HCT116 (cell line): ENCODE results near the gene CD93.

Experiments used
- EZH2 ChIP-seq: fragments of 200-600 bp; sonication (generic); IDR thresholded peaks from 2 replicates; pipeline ENCODE4 v1.6.1; 2017; ENCODE audit warnings: antibody characterized with exemption, mixed run types
- EZH2phosphoT487 ChIP-seq: fragments of 200-600 bp; IDR thresholded peaks from 2 replicates; pipeline ENCODE4 v1.6.1; 2018; ENCODE audit warnings: antibody characterized with exemption, borderline replicate concordance
- MAX ChIP-seq: IDR thresholded peaks from 2 replicates; pipeline ENCODE4 v1.6.1; 2012
- POLR2A ChIP-seq: IDR thresholded peaks from 2 replicates; pipeline ENCODE4 v1.7.0; 2011; ENCODE audit warnings: borderline replicate concordance; ENCODE audit not compliant: insufficient read depth, insufficient read length; ENCODE audit errors: extremely low read depth
- POLR2AphosphoS5 ChIP-seq: IDR thresholded peaks from 2 replicates; pipeline ENCODE4 v1.6.1; 2011; ENCODE audit warnings: mild to moderate bottlenecking, low read depth, low read length, moderate library complexity
- RAD21 ChIP-seq: IDR thresholded peaks from 2 replicates; pipeline ENCODE4 v1.6.1; 2012; ENCODE audit warnings: low read depth, mild to moderate bottlenecking
- REST ChIP-seq: IDR thresholded peaks from 2 replicates; pipeline ENCODE4 v1.6.1; 2012; ENCODE audit warnings: low read depth
- TF ChIP-seq, protein P1 (sequence below), 3 experiments: fragments of 200-600 bp in 1 of 3; sonication (generic) in 1 of 3; IDR thresholded peaks in 2 of 3; conservative IDR thresholded peaks in 1 of 3; 2 replicates each; pipeline ENCODE4 v1.5.1; 2012 to 2017; ENCODE audit warnings: low read depth in 2 of 3, low read length in 2 of 3, antibody characterized with exemption in 1 of 3, borderline replicate concordance in 1 of 3, control low read depth in 1 of 3, mild to moderate bottlenecking in 1 of 3, mixed read lengths in 1 of 3, mixed run types in 1 of 3, moderate library complexity in 1 of 3; ENCODE audit not compliant: insufficient read depth in 1 of 3

DNA sequence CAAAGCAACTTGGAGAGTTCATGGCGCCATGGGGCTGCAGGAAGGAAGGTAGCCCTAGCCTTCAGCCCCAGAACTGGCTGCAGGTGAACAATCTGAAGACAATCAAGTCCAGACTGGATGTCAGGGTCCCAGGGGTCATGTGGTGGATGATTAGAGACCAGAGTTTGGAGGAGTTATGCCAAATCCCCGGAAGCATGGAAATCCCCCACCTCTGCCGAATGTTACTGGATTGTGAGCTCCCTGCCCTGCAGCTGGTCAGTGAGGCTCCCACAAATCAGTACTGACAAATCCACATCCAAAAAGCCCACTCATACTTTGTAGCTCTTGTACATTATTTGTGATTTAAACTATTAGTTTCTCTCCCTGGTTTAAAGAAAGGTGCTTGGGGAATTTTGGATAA lies 21.3 kb upstream of the CD93 start:
- TF ChIP-seq POLR2AphosphoS5: no peak
- TF ChIP-seq, protein P1, sequence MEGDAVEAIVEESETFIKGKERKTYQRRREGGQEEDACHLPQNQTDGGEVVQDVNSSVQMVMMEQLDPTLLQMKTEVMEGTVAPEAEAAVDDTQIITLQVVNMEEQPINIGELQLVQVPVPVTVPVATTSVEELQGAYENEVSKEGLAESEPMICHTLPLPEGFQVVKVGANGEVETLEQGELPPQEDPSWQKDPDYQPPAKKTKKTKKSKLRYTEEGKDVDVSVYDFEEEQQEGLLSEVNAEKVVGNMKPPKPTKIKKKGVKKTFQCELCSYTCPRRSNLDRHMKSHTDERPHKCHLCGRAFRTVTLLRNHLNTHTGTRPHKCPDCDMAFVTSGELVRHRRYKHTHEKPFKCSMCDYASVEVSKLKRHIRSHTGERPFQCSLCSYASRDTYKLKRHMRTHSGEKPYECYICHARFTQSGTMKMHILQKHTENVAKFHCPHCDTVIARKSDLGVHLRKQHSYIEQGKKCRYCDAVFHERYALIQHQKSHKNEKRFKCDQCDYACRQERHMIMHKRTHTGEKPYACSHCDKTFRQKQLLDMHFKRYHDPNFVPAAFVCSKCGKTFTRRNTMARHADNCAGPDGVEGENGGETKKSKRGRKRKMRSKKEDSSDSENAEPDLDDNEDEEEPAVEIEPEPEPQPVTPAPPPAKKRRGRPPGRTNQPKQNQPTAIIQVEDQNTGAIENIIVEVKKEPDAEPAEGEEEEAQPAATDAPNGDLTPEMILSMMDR (IDR thresholded peaks at IDR 0.05 in 2 of 3, conservative IDR thresholded peaks at IDR 0.05 in 1 of 3; ENCODE audit: borderline replicate concordance in 1 of 3, insufficient read depth in 1 of 3, low read depth in 2 of 3, low read length in 2 of 3): no peak
- TF ChIP-seq EZH2: no peak
- TF ChIP-seq MAX: no peak
- no peak for TF ChIP-seq RAD21
- TF ChIP-seq POLR2A: no peak
- no peak for TF ChIP-seq EZH2phosphoT487
- TF ChIP-seq REST: no peak
